ENCODE data around the gene CCDC17. TPM values are rescaled to one million over a fixed set of nuclear protein-coding genes. Genes with fewer than 3 reads are reported as not detected.

Gene CCDC17
- total RNA-seq, 1 donor from 2014 or later = 6.1 TPM

DNA sequence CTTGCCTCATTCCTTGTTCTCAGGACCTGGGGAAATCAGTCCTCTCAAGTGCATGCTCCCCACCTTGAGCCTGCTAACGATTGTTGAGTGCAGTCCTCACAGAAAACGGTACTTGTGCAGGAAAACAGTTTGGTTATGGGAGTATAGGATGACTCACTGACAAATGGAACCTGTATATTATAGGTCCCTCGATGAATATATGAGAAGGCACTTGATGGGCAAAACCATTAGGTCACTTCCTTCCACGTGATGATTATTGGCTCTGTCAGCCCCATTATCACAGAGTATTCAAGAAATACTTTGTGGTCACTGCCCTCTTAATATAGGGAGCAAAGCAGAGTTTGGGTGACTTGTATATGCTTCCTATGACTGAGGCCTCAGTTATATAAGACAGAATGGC, 6.2 kb downstream of the CCDC17 start:
- Mint-ChIP-seq H3K27me3 (no peaks in the 10 kb centered on the region), H3K27ac (peak overlapping the region; percentile 90), H3K4me3 (ENCODE audit: low read depth) (no peak overlapping the region), H3K4me1 (ENCODE audit: low read depth) (no peaks in the 10 kb centered on the region), H3K36me3 (ENCODE audit: insufficient read depth) (peaks cover 29% of the 10 kb centered on the region), H3K9me3 (ENCODE audit: low read depth) (no peaks in the 10 kb centered on the region)
- no peak for DNase-seq (ENCODE audit: low spot score, unreplicated experiment)
- no peak for TF ChIP-seq CTCF (IDR thresholded peaks at IDR 0.05; ENCODE audit: unreplicated experiment)

DNA sequence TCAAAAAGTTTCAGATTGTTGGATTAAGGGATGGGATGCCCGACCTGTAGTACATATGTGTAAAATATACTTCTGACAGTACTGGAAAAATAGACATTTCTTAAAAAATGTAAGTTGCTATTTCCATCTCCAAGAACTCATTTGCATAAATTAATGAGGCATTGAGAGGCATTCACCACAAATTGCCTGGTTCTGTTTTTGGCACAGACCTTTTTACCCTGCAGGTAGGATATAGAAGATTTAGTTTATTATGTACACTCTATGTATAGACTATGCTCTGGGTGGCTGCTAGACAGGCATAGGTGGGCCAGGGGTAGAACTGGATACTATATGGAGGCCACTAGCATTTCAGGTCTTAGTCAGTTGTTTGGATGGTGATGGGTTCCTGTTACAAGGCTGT, 8.0 kb downstream of the CCDC17 start:
- DNase-seq (ENCODE audit: low spot score, unreplicated experiment) = no peak
- H3K27ac Mint-ChIP-seq = no peak overlapping the region
- H3K36me3 Mint-ChIP-seq (ENCODE audit: insufficient read depth) = peaks cover 30% of the 10 kb centered on the region
- peaks cover 6% of the 10 kb centered on the region for H3K4me1 Mint-ChIP-seq (ENCODE audit: low read depth)
- H3K4me3 Mint-ChIP-seq (ENCODE audit: low read depth) = no peak overlapping the region
- no peaks in the 10 kb centered on the region for H3K9me3 Mint-ChIP-seq (ENCODE audit: low read depth)
- TF ChIP-seq CTCF (IDR thresholded peaks at IDR 0.05; ENCODE audit: unreplicated experiment) = no peak
- H3K27me3 Mint-ChIP-seq = no peaks in the 10 kb centered on the region

DNA sequence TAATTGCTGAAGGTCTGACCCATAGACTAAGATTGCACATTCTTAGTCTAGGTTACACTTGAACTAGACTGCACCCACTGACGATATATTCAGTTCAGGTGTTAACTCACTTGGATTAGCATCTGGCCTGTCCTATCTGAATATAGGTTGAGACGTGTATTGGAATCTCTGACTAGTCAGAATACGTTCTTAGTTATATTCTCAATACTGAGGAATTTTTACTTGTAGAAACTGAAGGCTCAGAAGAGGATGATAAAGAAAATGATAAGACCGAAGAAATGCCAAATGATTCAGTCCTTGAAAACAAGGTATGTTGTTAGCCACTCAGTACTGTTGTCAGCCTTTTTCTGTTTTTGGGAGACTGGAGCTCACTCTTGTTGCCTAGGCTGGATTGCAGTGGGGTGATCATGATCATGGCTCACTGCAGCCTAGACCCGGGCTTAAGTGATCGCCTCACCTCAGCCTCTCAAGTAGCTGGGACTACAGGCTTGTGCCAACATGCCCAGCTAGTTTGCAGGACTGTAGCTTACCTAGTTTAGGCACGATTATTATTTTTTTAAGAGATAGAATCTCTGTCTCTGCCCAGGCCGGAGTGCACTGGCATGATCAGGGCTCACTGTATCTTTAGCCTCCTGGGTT, 10.8 kb downstream of the CCDC17 start:
- peaks cover 6% of the 10 kb centered on the region for H3K4me1 Mint-ChIP-seq (ENCODE audit: low read depth)
- H3K9me3 Mint-ChIP-seq (ENCODE audit: low read depth) = no peaks in the 10 kb centered on the region
- no peak for DNase-seq (ENCODE audit: low spot score, unreplicated experiment)
- peaks cover 42% of the 10 kb centered on the region for H3K36me3 Mint-ChIP-seq (ENCODE audit: insufficient read depth)
- H3K4me3 Mint-ChIP-seq (ENCODE audit: low read depth) = no peak overlapping the region
- no peak overlapping the region for H3K27ac Mint-ChIP-seq
- no peak for TF ChIP-seq CTCF (IDR thresholded peaks at IDR 0.05; ENCODE audit: unreplicated experiment)
- no peaks in the 10 kb centered on the region for H3K27me3 Mint-ChIP-seq

GRCh38 chr1:45610589-45611226, 13.1 kb downstream of the CCDC17 start:
- H3K9me3 Mint-ChIP-seq (ENCODE audit: low read depth) = no peaks in the 10 kb centered on the region
- no peak for TF ChIP-seq CTCF (IDR thresholded peaks at IDR 0.05; ENCODE audit: unreplicated experiment)
- H3K27ac Mint-ChIP-seq = no peak overlapping the region
- no peak for DNase-seq (ENCODE audit: low spot score, unreplicated experiment)
- no peak overlapping the region for H3K4me3 Mint-ChIP-seq (ENCODE audit: low read depth)
- H3K4me1 Mint-ChIP-seq (ENCODE audit: low read depth) = peaks cover 6% of the 10 kb centered on the region
- H3K27me3 Mint-ChIP-seq = no peaks in the 10 kb centered on the region
- peaks cover 36% of the 10 kb centered on the region for H3K36me3 Mint-ChIP-seq (ENCODE audit: insufficient read depth)

GRCh38 chr1:45608175-45609156, 15.4 kb downstream of the CCDC17 start:
- Mint-ChIP-seq H3K27me3 (no peaks in the 10 kb centered on the region), H3K4me3 (ENCODE audit: low read depth) (no peak overlapping the region), H3K9me3 (ENCODE audit: low read depth) (no peaks in the 10 kb centered on the region), H3K36me3 (ENCODE audit: insufficient read depth) (peaks cover 26% of the 10 kb centered on the region), H3K27ac (peak overlapping the region; percentile 15), H3K4me1 (ENCODE audit: low read depth) (peaks cover 6% of the 10 kb centered on the region)
- no peak for DNase-seq (ENCODE audit: low spot score, unreplicated experiment)
- no peak for TF ChIP-seq CTCF (IDR thresholded peaks at IDR 0.05; ENCODE audit: unreplicated experiment)
